Gastroesophageal sphincter (tissue), 4 donors: ENCODE results near the gene MADD. TPM values are rescaled to one million over a fixed set of nuclear protein-coding genes. Genes with fewer than 3 reads are reported as not detected.

ENCODE experiments used
- ATAC-seq: fragments of 150-250 bp; one replicate; pipeline ENCODE4 v1.9.1; 2016; ENCODE audit warnings: mild to moderate bottlenecking, moderate library complexity
- H3K27ac ChIP-seq, 4 donors: fragments of 200-600 bp; sonication (generic) in 3 of 4; 1 replicate in 3 of 4; 2 replicates in 1 of 4; pipeline ENCODE4 v1.5.1; 2016 to 2019
- H3K27me3 ChIP-seq: fragments of 200-600 bp; sonication (generic); one replicate; pipeline ENCODE4 v1.5.1; 2019
- H3K36me3 ChIP-seq, 2 donors: fragments of 200-600 bp; sonication (generic); one replicate each; pipeline ENCODE4 v1.5.1; 2019; ENCODE audit warnings: control low read depth in 1 of 2
- H3K4me1 ChIP-seq, 3 donors: fragments of 200-600 bp; sonication (generic); 1 replicate in 2 of 3; 2 replicates in 1 of 3; pipeline ENCODE4 v1.5.1; 2016 to 2019; ENCODE audit warnings: control low read depth in 2 of 3
- H3K4me3 ChIP-seq, 2 donors: fragments of 200-600 bp; sonication (generic); one replicate each; pipeline ENCODE4 v1.5.1; 2019; ENCODE audit warnings: mild to moderate bottlenecking in 1 of 2, moderate library complexity in 1 of 2
- H3K9me3 ChIP-seq, 3 donors: fragments of 200-600 bp; sonication (generic); one replicate each; pipeline ENCODE4 v1.5.1; 2017 to 2019; ENCODE audit warnings: control low read depth in 2 of 3
- CTCF ChIP-seq, 4 experiments: fragments of 200-600 bp in 2 of 4; fragments of 450-650 bp in 2 of 4; sonication (generic) in 1 of 4; IDR thresholded peaks; one replicate each; pipeline ENCODE4 v1.5.1; 2017 to 2019; ENCODE audit warnings: antibody characterized with exemption in 4 of 4, mild to moderate bottlenecking in 2 of 4, moderate library complexity in 2 of 4
- EP300 ChIP-seq: sonication (generic); formaldehyde crosslinking; IDR thresholded peaks from one replicate; pipeline ENCODE4 v1.6.1; 2017; ENCODE audit warnings: antibody characterized with exemption, mild to moderate bottlenecking
- POLR2A ChIP-seq, 2 donors: fragments of 450-650 bp; IDR thresholded peaks; one replicate each; pipeline ENCODE4 v1.6.1; 2017; ENCODE audit warnings: antibody characterized with exemption in 2 of 2, mild to moderate bottlenecking in 2 of 2, moderate library complexity in 1 of 2
- POLR2AphosphoS5 ChIP-seq: sonication (generic); formaldehyde crosslinking; IDR thresholded peaks from one replicate; pipeline ENCODE4 v1.6.1; 2017; ENCODE audit warnings: antibody characterized with exemption
- WGBS, 2 donors: methylation state at CpG; one replicate each; pipeline ENCODE4 v1.1.5; 2018; ENCODE audit warnings: low coverage in 1 of 2; 5-methylcytosine and 5-hydroxymethylcytosine counted together
- total RNA-seq, 4 donors: library from RNA; depleted of rRNA; stranded (reverse); fragments of >200 nt; gene quantifications; one replicate each; pipeline ENCODE4 v1.1.0, GENCODE V29; 2016

The MADD gene
- 10 to 100 TPM; 23.7 to 33.9 (median 29.4) TPM for total RNA-seq

- TF ChIP-seq POLR2AphosphoS5 = peak; percentile 61
- no peak for TF ChIP-seq EP300
- no peak for TF ChIP-seq CTCF (IDR thresholded peaks at IDR 0.05)
- TF ChIP-seq POLR2A (IDR thresholded peaks at IDR 0.05) = peak; percentile 62 to 75
- Histone ChIP-seq H3K9me3 (no peaks in the 10 kb centered on the region), H3K36me3 (peaks cover 0 to 7% of the 10 kb centered on the region in 2 donors), H3K27ac (peak within 1 kb of the TSS; percentile 85 to 99 (median 96)), H3K4me3 (peak within 1 kb of the TSS; percentile 90 to 96), H3K27me3 (no peaks in the 10 kb centered on the region), H3K4me1 (peaks cover 0 to 51% (median 19%) of the 10 kb centered on the region in 3 donors)
- no CpG with 5 or more reads among the region's 57 CpGs for WGBS, 2 donors
- ATAC-seq = peak; percentile 94
Measured at GRCh38 chr11:47269829-47270305, at the start of gene MADD. TSS of gene MADD (plus strand) at chr11:47270133.

GRCh38 chr11:47220401-47220821 lies 49.5 kb upstream of the MADD start:
- no peak for ATAC-seq

GRCh38 chr11:47222696-47223095 lies 47.2 kb upstream of the MADD start:
- Histone ChIP-seq H3K27me3 (no peaks in the 10 kb centered on the region), H3K4me3 (no peak overlapping the region), H3K4me1 (peaks cover 0 to 35% (median 0%) of the 10 kb centered on the region in 3 donors), H3K27ac (no peak overlapping the region), H3K9me3 (no peaks in the 10 kb centered on the region), H3K36me3 (peaks cover 0 to 89% of the 10 kb centered on the region in 2 donors)
- no peak for TF ChIP-seq POLR2A (IDR thresholded peaks at IDR 0.05)
- no peak for TF ChIP-seq EP300
- no peak for TF ChIP-seq CTCF (IDR thresholded peaks at IDR 0.05)
- no peak for TF ChIP-seq POLR2AphosphoS5
- WGBS, 2 donors = 64 to 90% methylated on average over 2 of the region's 2 CpGs
- ATAC-seq = no peak

More at GRCh38 chr11:47220401-47220821, 49.5 kb upstream of the MADD start:
- Histone ChIP-seq H3K4me1 (peaks cover 0 to 58% (median 10%) of the 10 kb centered on the region in 3 donors), H3K9me3 (no peaks in the 10 kb centered on the region), H3K27me3 (no peaks in the 10 kb centered on the region), H3K36me3 (peaks cover 0 to 67% of the 10 kb centered on the region in 2 donors), H3K27ac (peak overlapping the region in 1 of 4 donors; percentile 9), H3K4me3 (no peak overlapping the region)
- 63% methylated on average over 1 of the region's 1 CpG; no CpG with 5 or more reads in 1 of the 2 donors for WGBS, 2 donors
- TF ChIP-seq POLR2AphosphoS5 = peak; percentile 21
- TF ChIP-seq CTCF (IDR thresholded peaks at IDR 0.05) = no peak

GRCh38 chr11:47225552-47226400 lies 44.2 kb upstream of the MADD start:
- WGBS, 2 donors = 95 to 96% methylated on average over 6 to 7 of the region's 7 CpGs
- Histone ChIP-seq H3K27me3 (no peaks in the 10 kb centered on the region), H3K4me3 (no peak overlapping the region), H3K27ac (no peak overlapping the region), H3K9me3 (no peaks in the 10 kb centered on the region), H3K4me1 (peaks cover 0 to 5% (median 0%) of the 10 kb centered on the region in 3 donors), H3K36me3 (peaks cover 0 to 90% of the 10 kb centered on the region in 2 donors)
- ATAC-seq = no peak
- TF ChIP-seq POLR2AphosphoS5 = no peak
- no peak for TF ChIP-seq EP300
- no peak for TF ChIP-seq CTCF (IDR thresholded peaks at IDR 0.05)
- TF ChIP-seq POLR2A (IDR thresholded peaks at IDR 0.05) = no peak
